HG03378 (cell line): ENCODE measurements around the gene KCNN1.
"Not testable (repeated sequence)": the region's sequence is repeated elsewhere in the genome, so short reads cannot be mapped to it uniquely, and the experiment has no call there.

Experiments used
- ATAC-seq: cut with Tn5 transposase; IDR thresholded peaks from one replicate; pipeline ENCODE4 v1.9.1; 2021; ENCODE audit warnings: mild to moderate bottlenecking, moderate library complexity; ENCODE audit not compliant: unreplicated experiment

The KCNN1 gene

DNA sequence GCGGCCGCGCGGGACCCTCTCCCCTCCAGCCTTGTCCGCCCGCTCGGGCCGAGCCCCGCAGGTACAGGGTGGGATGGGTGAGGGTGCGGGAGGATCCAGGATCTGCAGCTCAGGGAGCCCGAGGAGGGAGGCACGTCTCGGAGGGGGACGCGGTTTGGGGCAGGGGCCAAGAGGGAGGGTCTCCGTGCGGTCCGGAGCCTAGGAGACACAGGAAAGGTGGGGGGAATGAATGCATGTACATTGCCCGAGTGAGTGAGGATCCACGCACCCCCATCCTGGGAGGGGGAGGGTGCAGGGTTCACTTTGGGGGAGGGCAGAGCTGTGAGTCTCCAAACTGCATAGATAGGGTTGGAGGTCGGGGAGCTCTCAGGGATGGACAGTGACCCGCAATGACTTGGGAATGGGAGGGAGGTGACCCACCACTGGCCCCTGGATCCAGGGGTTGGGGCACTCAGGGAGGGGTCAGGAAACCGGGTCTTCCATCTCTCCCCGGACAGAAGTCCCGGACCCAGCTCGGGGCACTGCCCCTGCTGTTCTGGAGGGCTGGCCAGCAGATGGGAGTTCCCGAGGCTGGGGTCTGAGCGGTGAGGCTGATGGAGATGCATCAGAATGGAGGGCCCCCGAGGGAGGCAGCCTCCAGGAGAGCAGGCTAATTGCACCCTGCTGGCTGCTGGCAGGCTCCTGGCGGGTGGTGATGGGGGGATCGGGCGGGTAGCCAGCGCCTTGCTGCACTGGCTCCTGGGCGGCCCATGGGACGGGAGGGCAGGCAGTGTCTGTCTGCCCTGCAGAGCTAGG lies 547 bp downstream of the KCNN1 start:
- ATAC-seq: no peak

DNA sequence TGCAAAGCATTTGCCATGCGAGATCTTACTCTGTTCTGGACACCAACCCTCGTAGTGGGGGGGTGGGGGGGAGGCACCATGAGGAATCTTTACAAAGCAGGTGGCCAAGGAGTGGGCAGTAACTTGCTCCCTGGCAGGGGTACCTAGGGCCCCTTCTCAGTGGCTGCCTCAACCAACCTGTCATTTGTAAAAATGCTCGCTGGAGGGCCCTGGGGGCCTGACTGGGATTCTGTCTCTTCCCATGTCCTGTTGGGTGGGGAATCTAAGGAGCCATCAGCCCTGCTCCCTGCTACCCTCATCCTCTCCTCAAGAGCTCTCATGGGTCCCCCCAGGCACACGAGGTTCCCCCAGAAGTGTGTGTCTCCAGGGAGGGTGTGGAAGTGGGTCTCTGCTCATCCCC lies 1.5 kb downstream of the KCNN1 start:
- ATAC-seq: no peak

DNA sequence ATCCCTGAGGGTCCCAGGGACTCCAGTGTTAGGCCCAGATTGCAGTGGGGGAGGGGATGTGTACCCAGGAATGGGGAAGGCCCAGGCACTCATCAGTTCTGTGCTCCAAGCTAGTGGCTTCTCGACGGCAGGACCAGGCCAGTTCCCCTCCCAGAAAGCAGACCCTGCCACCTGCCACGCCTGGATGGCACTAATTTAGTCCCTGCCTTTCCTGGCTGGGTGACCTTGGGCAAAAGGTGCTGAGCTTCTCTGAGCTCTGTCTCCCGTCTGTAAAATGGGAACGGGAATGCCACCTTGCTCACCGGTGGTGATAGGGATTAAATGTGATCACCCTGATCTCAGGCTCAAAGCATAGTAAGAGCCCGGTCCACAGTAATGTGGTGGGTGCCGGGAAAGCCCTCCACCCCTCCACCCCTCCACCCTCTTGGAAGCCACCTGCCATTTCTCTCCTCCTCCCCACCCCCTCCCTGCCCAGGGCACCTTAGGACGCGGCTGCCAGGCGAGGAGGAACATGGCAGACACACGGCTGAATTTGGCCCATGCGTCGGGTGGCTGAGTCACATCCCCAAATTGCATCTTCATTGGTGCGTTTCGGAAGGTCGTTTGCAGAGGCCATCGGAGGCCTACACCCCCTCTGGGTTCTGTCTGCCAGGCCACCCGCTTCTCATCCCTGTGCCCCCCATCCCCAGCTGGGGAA lies 2.3 kb downstream of the KCNN1 start:
- no peak for ATAC-seq

DNA sequence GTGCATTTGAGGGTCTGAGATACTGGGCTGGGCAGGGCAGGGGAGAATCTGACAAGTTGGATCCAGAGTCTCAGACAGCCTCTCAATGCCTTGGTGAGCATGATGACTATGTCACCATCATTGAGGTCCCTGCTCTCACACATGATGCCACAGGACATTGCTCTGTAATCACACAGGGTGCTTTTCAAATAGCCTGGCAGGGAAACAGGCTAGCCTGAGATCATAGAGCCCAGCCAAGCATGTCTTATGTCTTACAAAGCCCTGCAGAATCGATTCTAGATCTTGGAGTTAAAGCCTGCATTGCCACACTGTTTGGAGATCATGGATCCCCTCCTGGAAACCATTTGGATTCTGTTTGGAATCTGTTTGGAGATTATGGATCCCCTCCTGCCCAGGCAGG lies 5.3 kb downstream of the KCNN1 start:
- no peak for ATAC-seq

DNA sequence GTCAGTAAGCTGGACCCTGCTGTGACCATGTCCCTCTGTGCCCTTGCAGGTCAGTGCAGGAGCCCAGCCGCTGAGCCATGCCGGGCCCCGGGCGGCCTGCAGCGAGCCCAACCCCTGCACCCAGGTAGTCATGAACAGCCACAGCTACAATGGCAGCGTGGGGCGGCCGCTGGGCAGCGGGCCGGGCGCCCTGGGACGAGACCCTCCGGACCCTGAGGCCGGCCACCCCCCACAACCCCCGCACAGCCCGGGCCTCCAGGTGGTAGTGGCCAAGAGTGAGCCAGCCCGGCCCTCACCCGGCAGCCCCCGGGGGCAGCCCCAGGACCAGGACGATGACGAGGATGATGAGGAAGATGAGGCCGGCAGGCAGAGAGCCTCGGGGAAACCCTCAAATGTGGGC lies 6.9 kb downstream of the KCNN1 start:
- ATAC-seq: no peak

DNA sequence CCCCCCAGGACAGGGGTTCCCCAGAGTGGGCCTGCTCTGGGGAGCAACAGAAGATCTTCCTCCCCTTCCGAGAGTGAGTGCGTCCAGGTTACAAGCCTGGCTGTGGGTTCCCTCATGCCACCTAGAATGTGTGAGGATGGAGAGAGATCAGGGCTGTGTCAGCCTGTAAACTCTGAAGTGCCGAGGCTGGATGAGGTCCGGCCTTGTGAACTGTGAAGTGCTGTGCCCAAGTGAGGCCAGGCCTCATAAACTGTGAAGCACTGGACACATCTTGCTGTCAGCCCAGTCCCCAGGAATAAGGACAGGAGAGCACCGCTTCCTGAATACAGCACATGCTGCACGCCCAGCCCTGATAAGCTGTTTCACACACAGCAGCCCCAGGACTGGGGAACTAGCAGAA lies 7.6 kb downstream of the KCNN1 start:
- ATAC-seq: no peak

DNA sequence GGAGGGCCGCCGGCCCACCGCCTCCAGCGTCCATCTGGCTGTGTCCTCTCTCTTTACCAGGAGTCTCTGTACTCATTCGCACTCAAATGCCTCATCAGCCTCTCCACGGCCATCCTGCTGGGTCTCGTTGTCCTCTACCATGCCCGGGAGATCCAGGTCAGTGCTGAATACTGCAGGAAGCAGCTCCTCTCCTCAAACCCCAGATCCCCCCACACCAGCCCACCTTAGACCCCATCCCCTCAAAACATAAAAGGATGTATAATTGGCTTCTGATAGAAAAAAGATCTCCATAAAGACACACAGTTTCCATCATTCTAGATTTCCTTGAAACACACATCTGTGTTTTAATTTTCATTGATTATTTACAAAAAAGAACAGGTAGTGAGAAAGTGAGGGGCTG lies 8.1 kb downstream of the KCNN1 start:
- no peak for ATAC-seq

DNA sequence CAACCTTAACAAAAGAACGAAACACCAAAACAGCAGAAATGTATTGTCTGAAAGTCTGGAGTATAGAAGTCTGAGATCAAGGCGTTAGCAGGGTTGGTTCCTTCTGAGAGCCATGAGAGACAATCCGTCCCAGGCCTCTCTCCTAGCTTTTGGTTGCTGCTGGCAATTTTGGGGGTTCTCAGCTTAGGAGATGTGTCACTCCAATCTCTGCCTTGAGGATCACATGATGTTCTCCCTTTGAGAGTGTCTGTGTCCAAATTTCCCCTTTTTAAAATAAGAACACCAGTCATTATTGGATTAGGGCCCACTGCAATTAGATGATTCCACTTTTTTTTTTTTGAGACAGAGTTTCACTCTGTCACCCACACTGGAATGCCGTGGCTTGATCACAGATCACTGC lies 10.1 kb downstream of the KCNN1 start:
- no peak for ATAC-seq

DNA sequence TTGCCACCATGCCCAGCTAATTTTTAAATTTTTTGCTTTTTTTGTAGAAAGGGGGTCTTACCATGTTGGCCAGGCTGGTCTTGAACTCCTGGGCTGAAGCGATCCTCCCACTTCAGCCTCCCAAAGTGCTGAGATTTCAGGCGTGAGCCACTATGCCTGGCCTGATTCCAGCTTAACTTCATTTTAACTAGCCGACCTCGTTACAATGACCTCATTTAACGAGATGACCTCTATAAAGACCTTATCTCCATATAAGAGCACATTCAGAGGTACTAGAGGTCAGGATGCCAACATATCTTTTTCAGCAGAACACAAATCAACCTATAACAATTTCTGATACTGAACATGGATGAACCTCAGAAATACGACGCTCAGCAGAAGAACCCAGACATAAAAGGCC lies 10.6 kb downstream of the KCNN1 start:
- ATAC-seq: no peak

DNA sequence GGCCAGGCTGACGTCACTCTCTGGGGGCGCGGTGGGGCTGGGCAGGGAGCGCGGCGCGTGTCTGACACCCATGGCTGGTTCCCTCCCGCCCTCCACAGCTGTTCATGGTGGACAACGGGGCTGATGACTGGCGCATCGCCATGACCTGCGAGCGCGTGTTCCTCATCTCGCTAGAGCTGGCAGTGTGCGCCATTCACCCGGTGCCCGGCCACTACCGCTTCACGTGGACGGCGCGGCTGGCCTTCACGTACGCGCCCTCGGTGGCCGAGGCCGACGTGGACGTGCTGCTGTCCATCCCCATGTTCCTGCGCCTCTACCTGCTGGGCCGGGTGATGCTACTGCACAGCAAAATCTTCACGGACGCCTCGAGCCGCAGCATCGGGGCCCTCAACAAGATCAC lies 14.7 kb downstream of the KCNN1 start:
- ATAC-seq: no peak

DNA sequence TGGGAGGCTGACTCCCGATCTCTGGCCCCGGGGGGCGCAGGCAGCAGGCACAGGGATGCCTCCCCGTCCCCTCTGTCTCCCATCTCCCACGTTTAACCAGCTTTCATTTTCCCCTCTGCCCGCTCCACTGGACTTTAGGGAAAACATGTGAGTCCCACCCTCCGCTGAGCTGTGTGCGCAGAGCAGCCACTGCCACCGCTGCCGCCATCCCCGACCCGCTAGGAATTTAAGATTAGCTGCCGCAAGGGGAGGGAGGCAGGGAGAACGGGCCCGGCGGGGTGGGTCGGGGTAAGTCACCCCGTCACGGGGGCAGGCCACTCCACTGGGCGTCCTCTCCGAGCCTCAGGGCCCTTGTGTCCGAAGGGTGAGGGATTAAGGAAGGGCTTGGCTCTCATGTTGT lies 15.5 kb downstream of the KCNN1 start:
- no peak for ATAC-seq

DNA sequence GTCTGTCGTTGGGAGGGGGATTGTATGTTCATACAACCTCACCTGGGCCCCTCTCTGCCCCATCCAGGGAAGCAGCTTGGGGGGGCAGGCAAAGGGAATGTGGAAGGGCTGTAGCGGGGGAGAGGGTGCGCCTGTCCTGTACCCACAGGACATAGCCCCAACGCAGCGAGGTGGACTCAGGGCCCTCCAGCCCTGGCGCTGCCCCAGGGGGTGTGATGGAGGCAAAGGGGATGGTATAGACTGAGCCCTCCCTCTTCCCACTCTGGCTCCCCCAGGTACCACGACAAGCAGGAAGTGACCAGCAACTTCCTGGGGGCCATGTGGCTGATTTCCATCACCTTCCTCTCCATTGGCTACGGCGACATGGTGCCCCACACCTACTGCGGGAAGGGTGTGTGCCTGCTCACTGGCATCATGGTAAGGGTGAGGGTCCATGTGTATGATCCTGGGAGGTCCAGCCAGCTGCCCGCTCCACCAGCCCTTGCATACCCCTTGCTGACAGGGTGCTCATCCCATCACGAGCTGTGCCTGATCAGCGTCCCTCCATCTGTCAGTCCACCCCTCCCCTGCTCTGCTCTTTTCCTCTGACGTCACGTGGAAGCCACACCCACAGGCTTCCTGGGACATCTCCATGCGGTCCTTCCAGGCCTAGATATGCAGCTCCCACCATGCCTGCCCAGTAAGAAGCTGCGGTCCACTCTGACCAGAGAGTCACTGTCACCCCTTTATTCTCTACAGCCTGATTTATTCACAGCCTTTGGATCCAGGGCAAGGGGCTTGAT lies 18.3 kb downstream of the KCNN1 start:
- ATAC-seq: no peak

DNA sequence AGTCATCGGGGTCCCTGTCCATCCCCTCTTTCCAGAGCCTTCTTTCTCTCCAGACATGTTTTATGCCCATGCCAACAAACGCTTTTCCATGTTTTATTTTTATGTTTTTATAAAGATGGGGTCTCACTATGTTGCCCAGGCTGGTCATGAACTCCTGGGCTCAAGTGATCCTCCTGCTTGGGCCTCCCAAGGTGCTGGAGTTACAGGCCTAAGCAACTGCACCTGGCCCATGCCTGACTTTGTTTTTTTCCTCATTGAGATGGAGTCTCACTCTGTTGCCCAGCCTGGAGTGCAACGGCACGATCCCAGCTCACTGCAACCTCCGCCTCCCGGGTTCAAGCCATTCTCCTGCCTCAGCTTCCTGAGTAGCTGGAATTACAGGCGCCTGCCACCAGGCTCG lies 19.7 kb downstream of the KCNN1 start:
- not testable (repeated sequence) for ATAC-seq

DNA sequence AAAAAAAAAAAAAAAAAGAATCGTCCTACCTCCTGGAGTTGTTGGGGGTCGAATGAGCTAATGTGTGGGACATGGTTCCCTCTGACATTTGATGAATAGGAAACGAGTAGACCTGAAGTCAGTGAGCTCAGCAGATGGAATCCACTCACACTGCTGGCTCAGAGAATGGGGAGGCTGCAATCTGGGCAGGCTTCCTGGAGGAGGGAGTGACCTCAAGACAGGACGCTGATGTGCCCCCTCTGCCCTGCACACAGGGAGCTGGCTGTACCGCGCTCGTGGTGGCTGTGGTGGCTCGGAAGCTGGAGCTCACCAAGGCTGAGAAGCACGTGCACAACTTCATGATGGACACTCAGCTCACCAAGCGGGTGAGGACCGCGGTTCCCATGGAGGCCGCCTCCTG lies 21.3 kb downstream of the KCNN1 start:
- no peak for ATAC-seq

DNA sequence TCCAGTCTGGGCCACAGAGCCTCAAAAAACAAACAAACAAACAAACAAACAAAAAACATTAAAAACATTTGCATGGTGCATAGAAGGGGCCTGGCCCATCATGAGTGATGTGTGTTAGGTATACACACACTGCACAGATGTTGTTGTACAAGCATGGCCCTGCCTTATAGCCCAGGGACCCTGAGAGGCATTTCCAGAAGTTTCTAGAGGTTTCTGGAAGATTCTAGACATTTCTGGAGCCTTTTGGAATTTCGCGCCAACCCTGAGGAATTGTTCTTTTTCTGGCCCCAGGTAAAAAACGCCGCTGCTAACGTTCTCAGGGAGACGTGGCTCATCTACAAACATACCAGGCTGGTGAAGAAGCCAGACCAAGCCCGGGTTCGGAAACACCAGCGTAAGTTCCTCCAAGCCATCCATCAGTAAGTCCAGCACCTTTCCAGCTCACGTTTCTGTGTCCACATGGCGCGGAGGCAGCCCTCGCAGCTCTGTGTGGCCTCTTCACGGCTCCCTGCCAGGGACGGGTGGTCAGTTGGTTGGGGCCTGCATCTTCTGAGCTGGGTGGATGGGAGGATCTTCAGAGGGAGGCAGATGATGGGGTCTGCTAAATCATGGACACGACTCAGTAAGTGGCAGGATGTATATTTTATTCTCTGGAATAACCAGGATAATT lies 22.7 kb downstream of the KCNN1 start:
- no peak for ATAC-seq

DNA sequence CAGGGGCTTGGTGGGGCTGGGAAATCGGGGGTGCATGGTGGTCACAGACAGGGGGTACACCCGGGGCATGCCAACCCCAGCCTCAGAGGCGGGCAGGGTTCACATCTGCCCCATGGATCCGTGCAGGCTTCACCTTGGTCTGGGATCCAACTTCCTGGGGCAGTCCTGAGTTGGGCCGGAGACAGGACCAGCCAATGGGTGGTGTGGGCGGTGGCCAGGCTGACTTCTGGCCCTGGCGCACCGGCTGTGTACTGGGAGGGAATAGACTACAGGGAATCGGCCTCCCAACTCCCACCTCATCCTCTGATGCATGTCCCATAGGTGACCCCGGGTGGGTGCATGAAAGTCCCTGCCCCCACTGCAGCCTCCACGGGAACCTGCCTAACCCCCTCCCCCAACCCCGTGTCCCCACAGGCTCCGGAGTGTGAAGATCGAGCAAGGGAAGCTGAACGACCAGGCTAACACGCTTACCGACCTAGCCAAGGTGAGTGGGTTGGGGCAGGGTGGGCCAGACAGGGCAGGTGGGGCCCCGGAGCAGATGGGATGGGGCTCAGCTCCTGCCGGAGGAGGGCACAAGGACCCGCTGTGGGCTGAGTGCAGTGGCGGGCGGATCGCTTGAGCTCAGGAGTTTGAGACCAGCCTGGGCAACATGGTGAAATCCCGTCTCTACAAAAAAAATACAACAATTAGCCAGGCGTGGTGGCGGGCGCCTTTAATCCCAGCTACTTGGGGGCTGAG lies 26.3 kb downstream of the KCNN1 start:
- ATAC-seq: no peak

DNA sequence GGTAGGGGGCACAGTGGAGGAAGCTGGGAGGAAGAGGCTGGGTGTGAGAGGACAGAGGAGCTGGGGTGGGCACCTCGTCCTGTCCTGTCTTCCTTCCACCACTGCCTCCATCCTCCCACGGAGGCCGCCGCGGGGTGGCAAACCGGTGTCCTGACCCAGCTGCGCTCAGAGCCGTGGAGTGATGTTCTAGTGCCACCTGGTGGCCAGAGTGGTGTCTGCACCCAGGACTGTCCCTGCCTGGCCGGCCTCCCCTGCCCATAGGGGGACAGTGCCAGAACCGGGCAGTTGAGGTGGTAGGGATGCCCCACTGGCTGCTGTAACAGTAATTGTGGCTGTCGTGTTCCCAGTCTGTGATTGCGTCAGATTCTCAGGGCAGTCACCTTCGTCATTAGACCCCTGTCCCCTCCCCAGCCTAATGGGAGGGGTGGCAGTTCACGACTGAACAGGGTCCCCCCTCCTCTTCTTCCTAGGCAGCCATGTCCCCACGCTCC lies 30.0 kb downstream of the KCNN1 start:
- ATAC-seq: no peak

DNA sequence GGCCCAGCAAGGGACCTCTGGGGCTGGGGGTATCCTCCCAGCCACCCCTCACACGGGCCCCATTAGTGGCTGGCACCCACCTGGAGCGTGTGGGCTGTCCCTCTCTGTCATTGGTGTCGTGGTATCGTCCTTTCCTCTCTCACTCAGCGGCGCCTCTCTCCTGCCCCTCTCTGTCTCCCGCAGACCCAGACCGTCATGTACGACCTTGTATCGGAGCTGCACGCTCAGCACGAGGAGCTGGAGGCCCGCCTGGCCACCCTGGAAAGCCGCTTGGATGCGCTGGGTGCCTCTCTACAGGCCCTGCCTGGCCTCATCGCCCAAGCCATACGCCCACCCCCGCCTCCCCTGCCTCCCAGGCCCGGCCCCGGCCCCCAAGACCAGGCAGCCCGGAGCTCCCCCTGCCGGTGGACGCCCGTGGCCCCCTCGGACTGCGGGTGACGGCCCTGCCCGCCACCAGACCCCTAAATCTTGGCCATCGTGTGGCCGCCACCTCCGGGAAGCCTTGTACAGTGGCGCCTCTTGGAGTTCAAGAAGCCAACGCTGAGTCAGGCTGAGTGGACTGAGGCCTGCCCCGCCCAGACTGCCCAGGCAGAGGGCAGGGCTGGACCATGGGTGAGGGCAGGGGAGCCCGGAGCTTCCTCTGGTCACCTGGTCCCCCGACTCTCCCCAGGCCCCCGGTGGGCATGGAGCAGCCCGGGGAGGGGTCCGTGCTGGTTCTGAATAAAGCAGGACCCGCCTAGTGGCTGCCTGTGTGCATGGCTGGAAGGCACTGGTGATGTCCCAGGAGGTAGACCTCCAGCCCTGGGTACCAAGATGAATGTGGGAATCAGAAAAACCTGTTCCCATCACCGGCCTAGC lies 31.3 kb downstream of the KCNN1 start:
- no peak for ATAC-seq

DNA sequence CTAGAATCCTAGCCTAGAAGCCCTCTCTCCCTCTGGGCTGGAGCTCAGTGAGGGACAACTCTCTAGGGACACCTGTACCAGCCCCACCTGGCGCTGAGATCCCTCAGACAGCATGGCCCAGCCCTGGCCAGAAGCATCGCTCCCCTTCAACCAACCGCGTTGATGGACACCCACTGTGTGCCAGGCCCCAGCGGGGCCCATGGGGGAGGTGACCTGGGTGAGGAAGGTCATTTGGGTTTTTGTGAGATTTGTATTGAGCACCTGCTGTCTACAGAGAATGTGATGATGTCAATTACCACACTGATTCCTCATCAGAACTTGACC lies 31.9 kb downstream of the KCNN1 start:
- ATAC-seq: no peak
